Keratinocyte (primary cell): ENCODE results near the gene WDR4. TPM values are rescaled to one million over a fixed set of nuclear protein-coding genes. Genes with fewer than 3 reads are reported as not detected.

Experiments used
- DNase-seq: peaks from one replicate; pipeline ENCODE4 v3.0.0-alpha.2; 2011; ENCODE audit warnings: low read depth, missing footprints, low spot score
- FAIRE-seq: peaks from 2 replicates; lab custom pipeline; 2011; peaks lifted over from hg19 to GRCh38; lab: Jason Lieb, UNC
- H2AFZ ChIP-seq: 2 replicates; pipeline ENCODE4 v1.6.0; 2012; ENCODE audit warnings: low read length, control low read depth, inconsistent platforms; ENCODE audit not compliant: control insufficient read depth
- H3K27ac ChIP-seq: 2 replicates; pipeline ENCODE4 v1.5.1; 2011; ENCODE audit warnings: low read length; ENCODE audit not compliant: control insufficient read depth, insufficient read depth
- H3K27me3 ChIP-seq: 3 replicates; pipeline ENCODE4 v1.6.0; 2011; ENCODE audit warnings: low read length; ENCODE audit not compliant: control insufficient read depth, insufficient read depth; ENCODE audit errors: extremely low read depth
- H3K36me3 ChIP-seq, 2 experiments: 2 replicates in 1 of 2; 3 replicates in 1 of 2; pipeline ENCODE4 v1.5.1; 2011; ENCODE audit warnings: low read length in 2 of 2, mild to moderate bottlenecking in 1 of 2; ENCODE audit not compliant: control insufficient read depth in 2 of 2, insufficient read depth in 2 of 2; ENCODE audit errors: extremely low read depth in 1 of 2
- H3K4me1 ChIP-seq: 3 replicates; pipeline ENCODE4 v1.5.1; 2011; ENCODE audit warnings: low read length; ENCODE audit not compliant: control insufficient read depth, insufficient read depth; ENCODE audit errors: extremely low read depth
- H3K4me2 ChIP-seq: 3 replicates; pipeline ENCODE4 v1.6.0; 2011; ENCODE audit warnings: low read depth, low read length; ENCODE audit not compliant: control insufficient read depth, insufficient read depth; ENCODE audit errors: extremely low read depth
- H3K4me3 ChIP-seq, 3 experiments: fragments of 200-600 bp in 1 of 3; sonication (generic) in 1 of 3; 2 replicates in 2 of 3; 3 replicates in 1 of 3; pipeline ENCODE4 v1.5.1; 2011 to 2016; ENCODE audit warnings: low read length in 3 of 3, mild to moderate bottlenecking in 3 of 3, control low read depth in 2 of 3, inconsistent platforms in 1 of 3, low read depth in 1 of 3, mixed read lengths in 1 of 3, mixed run types in 1 of 3, moderate library complexity in 1 of 3; ENCODE audit not compliant: control insufficient read depth in 2 of 3, insufficient read depth in 2 of 3; ENCODE audit errors: extremely low read depth in 1 of 3
- H3K79me2 ChIP-seq: 2 replicates; pipeline ENCODE4 v1.6.0; 2012; ENCODE audit warnings: low read length; ENCODE audit not compliant: control insufficient read depth, insufficient read depth
- H3K9ac ChIP-seq: 3 replicates; pipeline ENCODE4 v1.6.0; 2011; ENCODE audit warnings: low read length; ENCODE audit not compliant: control insufficient read depth, insufficient read depth; ENCODE audit errors: extremely low read depth
- H3K9me1 ChIP-seq: 3 replicates; pipeline ENCODE4 v1.6.0; 2011; ENCODE audit warnings: low read length; ENCODE audit not compliant: control insufficient read depth, insufficient read depth; ENCODE audit errors: extremely low read depth
- H3K9me3 ChIP-seq: 2 replicates; pipeline ENCODE4 v1.5.1; 2012; ENCODE audit warnings: low read depth, low read length; ENCODE audit not compliant: control insufficient read depth
- H4K20me1 ChIP-seq: 3 replicates; pipeline ENCODE4 v1.6.0; 2011; ENCODE audit warnings: low read length; ENCODE audit not compliant: control insufficient read depth, insufficient read depth; ENCODE audit errors: extremely low read depth
- CTCF ChIP-seq, 3 experiments: IDR thresholded peaks in 1 of 3; conservative IDR thresholded peaks in 1 of 3; optimal IDR thresholded peaks in 1 of 3; 2 replicates in 2 of 3; 3 replicates in 1 of 3; pipeline versions ENCODE3 to v1.5.1; 2011; ENCODE audit warnings: low read length in 3 of 3, mild to moderate bottlenecking in 3 of 3, moderate library complexity in 2 of 3, control low read depth in 1 of 3, inconsistent platforms in 1 of 3; ENCODE audit not compliant: insufficient read depth in 2 of 3; ENCODE audit errors: extremely low read depth in 1 of 3
- EZH2 ChIP-seq: IDR thresholded peaks from one replicate; pipeline ENCODE4 v1.6.1; 2012; ENCODE audit warnings: inconsistent platforms, mild to moderate bottlenecking, low read length, moderate library complexity
- dilution Hi-C: fragments of 300-500 bp; cut with MboI; formaldehyde crosslinking; loops from one replicate; pipeline ENCODE4 v1.7.0; 2020; ENCODE audit warnings: low sequenced_read_pairs; ENCODE audit not compliant: extremely low pct_ligation_motif_present
- polyA plus RNA-seq, 5 experiments: library from polyadenylated mRNA; depleted of rRNA in 3 of 5; stranded (reverse) in 3 of 5; stranded (forward) in 1 of 5; unstranded in 1 of 5; fragments of >200 nt; gene quantifications; 1 replicate in 1 of 5; 2 replicates in 3 of 5; 3 replicates in 1 of 5; pipeline versions ENCODE4 v1.2.1 to v1.2.3, GENCODE V29; 2011 to 2012; ENCODE audit warnings: missing spikeins in 2 of 5, low read depth in 1 of 5, low replicate concordance in 1 of 5

The WDR4 gene
- polyA plus RNA-seq, 1 donor (not counting 4 experiments of a cell fraction or from before 2014, with no cell fraction given) = 14.9 TPM

GRCh38 chr21:42858185-42858847, 21.0 kb downstream of the WDR4 start:
- dilution Hi-C loops = no loop called here
- FAIRE-seq = no peak
- no peak for DNase-seq
- no peak overlapping the region for H3K4me3 ChIP-seq
- H4K20me1 ChIP-seq = peaks cover 30% of the 10 kb centered on the region
- H2AFZ ChIP-seq = no peak overlapping the region
- TF ChIP-seq CTCF (optimal IDR thresholded peaks at IDR 0.05 in 1 of 3, IDR thresholded peaks at IDR 0.05 in 1 of 3, conservative IDR thresholded peaks at IDR 0.05 in 1 of 3; ENCODE audit: extremely low read depth in 1 of 3, insufficient read depth in 2 of 3, low read length in 3 of 3) (no peak), EZH2 (no peak)
- H3K9ac ChIP-seq = no peak overlapping the region
- H3K4me2 ChIP-seq = no peak overlapping the region
- no peaks in the 10 kb centered on the region for H3K9me3 ChIP-seq
- H3K27ac ChIP-seq = no peak overlapping the region
- peaks cover 72% of the 10 kb centered on the region for H3K79me2 ChIP-seq
- peaks cover 53 to 60% of the 10 kb centered on the region in 2 experiments for H3K36me3 ChIP-seq
- no peaks in the 10 kb centered on the region for H3K27me3 ChIP-seq
- no peaks in the 10 kb centered on the region for H3K9me1 ChIP-seq
- H3K4me1 ChIP-seq = no peaks in the 10 kb centered on the region

GRCh38 chr21:42857216-42857615, 22.1 kb downstream of the WDR4 start:
- Histone ChIP-seq H3K27ac (no peak overlapping the region), H3K27me3 (no peaks in the 10 kb centered on the region), H3K9me1 (no peaks in the 10 kb centered on the region), H3K4me1 (no peaks in the 10 kb centered on the region), H3K4me2 (no peak overlapping the region), H3K4me3 (no peak overlapping the region), H2AFZ (no peak overlapping the region), H3K9me3 (no peaks in the 10 kb centered on the region), H3K79me2 (peaks cover 62% of the 10 kb centered on the region), H4K20me1 (peaks cover 19% of the 10 kb centered on the region), H3K9ac (no peak overlapping the region), H3K36me3 (peaks cover 48 to 56% of the 10 kb centered on the region in 2 experiments)
- DNase-seq (no peak), FAIRE-seq (no peak)
- dilution Hi-C loops = no loop called here
- no peak for TF ChIP-seq CTCF (optimal IDR thresholded peaks at IDR 0.05 in 1 of 3, IDR thresholded peaks at IDR 0.05 in 1 of 3, conservative IDR thresholded peaks at IDR 0.05 in 1 of 3; ENCODE audit: extremely low read depth in 1 of 3, insufficient read depth in 2 of 3, low read length in 3 of 3)
- TF ChIP-seq EZH2 = no peak
